PC-3 (cell line): ENCODE data around the gene CEPT1. TPM values are rescaled to one million over a fixed set of nuclear protein-coding genes. Genes with fewer than 3 reads are reported as not detected.
A peak's percentile ranks its signal among the peaks of the same experiment; 100 is the strongest.
"Not testable (repeated sequence)": the region's sequence is repeated elsewhere in the genome, so short reads cannot be mapped to it uniquely, and the experiment has no call there.

ENCODE experiments used
- ATAC-seq: fragments of 200-7000 bp; cut with Tn5 transposase; 2 replicates; pipeline ENCODE4 v1.9.1; 2020; ENCODE audit warnings: mild to moderate bottlenecking, moderate library complexity
- Bru-seq: library from RNA; stranded (reverse); fragments of 400-500 nt; gene quantifications from one replicate; lab custom pipeline; 2021; lab: Mats Ljungman, UMichigan
- BruChase-seq, 2 experiments: library from RNA; stranded (reverse); fragments of 400-500 nt; gene quantifications; one replicate each; lab custom pipeline; 2021; lab: Mats Ljungman, UMichigan
- BruUV-seq: library from RNA; stranded (reverse); fragments of 400-500 nt; replicated peaks from 2 replicates; lab custom pipeline; 2021; lab: Mats Ljungman, UMichigan
- CTCF ChIA-PET: fragments of 300-600 bp; sonication (Branson Sonifier 250); formaldehyde crosslinking; loops from one replicate; lab custom pipeline; 2022; ENCODE audit warnings: antibody characterized with exemption; lab: Charles Lee
- POLR2A ChIA-PET: fragments of 300-600 bp; sonication (Branson Sonifier 250); formaldehyde crosslinking; loops from one replicate; lab custom pipeline; 2022; ENCODE audit warnings: antibody characterized with exemption; ENCODE audit not compliant: unreplicated experiment; lab: Charles Lee
- DNase-seq: peaks from one replicate; pipeline ENCODE4 v3.0.0-alpha.2; 2015
- H2AFZ ChIP-seq: fragments of 300-600 bp; sonication (generic); 2 replicates; pipeline ENCODE4 v1.6.0; 2016; ENCODE audit warnings: antibody characterized with exemption, low read length
- H3F3A ChIP-seq: fragments of 300-600 bp; sonication (generic); one replicate; pipeline ENCODE4 v1.6.0; 2017; ENCODE audit warnings: antibody characterized with exemption, low read length, control low read depth, mild to moderate bottlenecking; ENCODE audit not compliant: unreplicated experiment
- H3K27ac ChIP-seq: fragments of 300-600 bp; sonication (generic); 2 replicates; pipeline ENCODE4 v1.5.1; 2016; ENCODE audit warnings: mild to moderate bottlenecking, low read length
- H3K27me3 ChIP-seq: fragments of 300-600 bp; sonication (generic); 2 replicates; pipeline ENCODE4 v1.6.1; 2016; ENCODE audit warnings: low read length, mixed read lengths
- H3K36me3 ChIP-seq: fragments of 300-600 bp; sonication (generic); 2 replicates; pipeline ENCODE4 v1.6.1; 2016; ENCODE audit warnings: low read depth, mixed run types, low read length, mixed read lengths
- H3K4me1 ChIP-seq: fragments of 300-600 bp; sonication (generic); 2 replicates; pipeline ENCODE4 v1.5.1; 2016; ENCODE audit warnings: low read length; ENCODE audit not compliant: insufficient read depth
- H3K4me2 ChIP-seq: fragments of 300-600 bp; sonication (generic); 2 replicates; pipeline ENCODE4 v1.6.0; 2016; ENCODE audit warnings: low read length
- H3K4me3 ChIP-seq: fragments of 300-600 bp; sonication (generic); 2 replicates; pipeline ENCODE4 v1.5.1; 2016; ENCODE audit warnings: mild to moderate bottlenecking, low read length, mixed read lengths
- H3K79me2 ChIP-seq: fragments of 300-600 bp; sonication (generic); 2 replicates; pipeline ENCODE4 v1.6.1; 2017; ENCODE audit warnings: low read length, mixed read lengths
- H3K9ac ChIP-seq: fragments of 300-600 bp; sonication (generic); 2 replicates; pipeline ENCODE4 v1.6.0; 2016; ENCODE audit warnings: mild to moderate bottlenecking, low read length
- H3K9me2 ChIP-seq: fragments of 300-600 bp; sonication (generic); replicated peaks from 2 replicates; pipeline ENCODE4 v1.6.1; 2016; ENCODE audit warnings: mixed run types, low read length, mixed read lengths
- H3K9me3 ChIP-seq: fragments of 300-600 bp; sonication (generic); 2 replicates; pipeline ENCODE4 v1.6.1; 2016; ENCODE audit warnings: low read length, mixed read lengths
- H4K20me1 ChIP-seq: fragments of 300-600 bp; sonication (generic); 2 replicates; pipeline ENCODE4 v1.6.1; 2016; ENCODE audit warnings: low read length, mixed read lengths
- CTCF ChIP-seq: fragments of 300-600 bp; sonication (generic); conservative IDR thresholded peaks from 2 replicates; pipeline ENCODE4 v1.5.1; 2017; ENCODE audit warnings: antibody characterized with exemption, low read depth, mild to moderate bottlenecking, low read length
- EZH2 ChIP-seq: fragments of 300-600 bp; sonication (generic); IDR thresholded peaks from one replicate; pipeline ENCODE4 v1.6.1; 2017; ENCODE audit warnings: antibody characterized with exemption, mild to moderate bottlenecking, low read length; ENCODE audit not compliant: unreplicated experiment
- EZH2phosphoT487 ChIP-seq: fragments of 300-600 bp; sonication (generic); IDR thresholded peaks from 2 replicates; pipeline ENCODE4 v1.6.1; 2018; ENCODE audit warnings: mild to moderate bottlenecking, antibody characterized with exemption, low read length, borderline replicate concordance
- intact Hi-C: fragments of 100-400 bp; cut with micrococcal nuclease; formaldehyde crosslinking; loops from 2 replicates; pipeline ENCODE4 v1.9.0; 2023
- long read RNA-seq: library from polyadenylated mRNA; unstranded; transcript quantifications from one replicate; pipeline ENCODE4 v2.0.0, GENCODE V29; 2021; ENCODE audit not compliant: unreplicated experiment
- total RNA-seq: library from RNA; depleted of rRNA; stranded (reverse); fragments of >200 nt; gene quantifications from 2 replicates; pipeline ENCODE4 v1.2.3, GENCODE V29; 2014; rRNA removed

CEPT1 gene
- total RNA-seq: 20.6 and 29.6 TPM in 2 replicates
- percentile 81 among the genes with signal in this experiment for Bru-seq, nascent RNA
- BruChase-seq, experiment 1, labeled RNA remaining after a 6-hour chase: percentile 82 among the genes with signal in this experiment
- BruChase-seq, experiment 2, labeled RNA remaining after a 2-hour chase: percentile 88 among the genes with signal in this experiment
- long read RNA-seq, transcript CEPT1-201 (9 exons, 2,198 nt): major isoform, 41 of 57 reads
- long read RNA-seq, partial matches to known transcripts: 10 of 57 reads
- long read RNA-seq, other reads (novel, unspliced or antisense): 5 of 57 reads

- TF ChIP-seq EZH2phosphoT487 (no peak), CTCF (no peak), EZH2 (no peak)
- ATAC-seq (peak; percentile 71), DNase-seq (peak; percentile 97)
- H3K9ac ChIP-seq: peak within 1 kb of the TSS; percentile 89
- BruUV-seq: no TSS peak
- peak within 1 kb of the TSS; percentile 88 for H3K4me3 ChIP-seq
- H3K27ac ChIP-seq: peak within 1 kb of the TSS; percentile 47
- ChIA-PET POLR2A (no interaction called here), CTCF (no interaction called here)
- no peaks in the 10 kb centered on the region for H3F3A ChIP-seq
- no peaks in the 10 kb centered on the region for H3K27me3 ChIP-seq
- H3K4me2 ChIP-seq: peak within 1 kb of the TSS; percentile 91
- intact Hi-C loops: loop anchor here (1.0 kb wide), 1 partner anchor 177 kb away; the partner anchor contains the start of gene LRIF1
- peak within 1 kb of the TSS; percentile 99 for H2AFZ ChIP-seq
- H3K9me2 ChIP-seq: no peaks in the 10 kb centered on the region
- H4K20me1 ChIP-seq: 0 out of 2 replicates have a peak, but pooled peaks cover 4% of the 10 kb centered on the region
- H3K36me3 ChIP-seq: peaks cover 3% of the 10 kb centered on the region; the same call in 1 of the 2 replicates
- H3K79me2 ChIP-seq: peaks cover 71% of the 10 kb centered on the region
- peaks cover 23% of the 10 kb centered on the region for H3K4me1 ChIP-seq
- no peaks in the 10 kb centered on the region for H3K9me3 ChIP-seq
Measured at GRCh38 chr1:111139956-111140679, at the start of gene CEPT1, which contains the start of gene DRAM2. CEPT1 (plus strand) TSS chr1:111140223; CDS start chr1:111147715, 7,492 bp downstream. DRAM2 (minus strand) TSS chr1:111140093; CDS start chr1:111131554, 8,539 bp downstream.

GRCh38 chr1:111095421-111095820 lies 44.6 kb upstream of the CEPT1 start:
- DNase-seq, H4K20me1 ChIP-seq, H3K79me2 ChIP-seq, H2AFZ ChIP-seq, H3K36me3 ChIP-seq, H3K9me2 ChIP-seq, BruUV-seq, intact Hi-C loops, H3K27me3 ChIP-seq, H3K27ac ChIP-seq, H3K9ac ChIP-seq, H3K4me3 ChIP-seq, ATAC-seq, POLR2A ChIA-PET, H3K4me2 ChIP-seq, H3K9me3 ChIP-seq, H3F3A ChIP-seq, CTCF ChIA-PET, H3K4me1 ChIP-seq: not testable (repeated sequence)

- Histone ChIP-seq H2AFZ (no peak overlapping the region), H3K4me1 (peaks cover 13% of the 10 kb centered on the region), H3K9ac (no peak overlapping the region), H3K4me3 (no peak overlapping the region), H3K36me3 (no peaks in the 10 kb centered on the region), H4K20me1 (no peaks in the 10 kb centered on the region), H3K9me3 (no peaks in the 10 kb centered on the region), H3K27ac (no peak overlapping the region), H3K27me3 (no peaks in the 10 kb centered on the region), H3K9me2 (no peaks in the 10 kb centered on the region), H3K4me2 (no peak overlapping the region), H3F3A (no peaks in the 10 kb centered on the region), H3K79me2 (no peaks in the 10 kb centered on the region)
- BruUV-seq: no TSS peak
- no peak for TF ChIP-seq EZH2
- no peak for TF ChIP-seq CTCF
- TF ChIP-seq EZH2phosphoT487: no peak
- ATAC-seq: no peak
- DNase-seq: no peak
- intact Hi-C loops: no loop called here
- ChIA-PET POLR2A (interaction anchor here (0.6 kb wide), 1 partner anchor 1537 kb away, joined by 7 read pairs; no protein-coding TSS in a partner anchor), CTCF (no interaction called here)
Measured at GRCh38 chr1:111097356-111098099, 42.5 kb upstream of the CEPT1 start.
